GM12878 (cell line): ENCODE results near the gene HMOX1.

Source experiments
- FOXM1 ChIP-seq: IDR thresholded peaks from 2 replicates; pipeline ENCODE4 v1.6.1; 2012; ENCODE audit warnings: low read depth, mild to moderate bottlenecking, inconsistent platforms, low read length, moderate library complexity
- JUND ChIP-seq: IDR thresholded peaks from 2 replicates; pipeline ENCODE4 v1.6.1; 2012; ENCODE audit warnings: low read depth, mild to moderate bottlenecking, low read length, improper control_type of control experiment, moderate library complexity
- MXI1 ChIP-seq: fragments of 150-350 bp; IDR thresholded peaks from 2 replicates; pipeline ENCODE4 v1.6.1; 2011; ENCODE audit warnings: low read depth, mild to moderate bottlenecking, inconsistent platforms, low read length, improper control_type of control experiment
- NFYA ChIP-seq: IDR thresholded peaks from 2 replicates; pipeline ENCODE4 v1.6.1; 2011; ENCODE audit warnings: low read depth, mild to moderate bottlenecking, low read length, improper control_type of control experiment, borderline replicate concordance
- POLR2A ChIP-seq: IDR thresholded peaks from 2 replicates; pipeline ENCODE4 v1.6.1; 2011; ENCODE audit warnings: low read depth, mild to moderate bottlenecking, low read length
- TF ChIP-seq, protein P1 (sequence below): IDR thresholded peaks from 2 replicates; pipeline ENCODE4 v1.6.1; 2012; ENCODE audit warnings: improper control_type of control experiment, low read depth, low read length; ENCODE audit not compliant: insufficient replicate concordance
- TF ChIP-seq, protein P2 (sequence below), 3 experiments: IDR thresholded peaks in 2 of 3; conservative IDR thresholded peaks in 1 of 3; 2 replicates each; pipeline ENCODE4 v1.5.1; 2011; ENCODE audit warnings: low read depth in 3 of 3, low read length in 3 of 3, mild to moderate bottlenecking in 3 of 3, control low read depth in 2 of 3, moderate library complexity in 2 of 3, inconsistent platforms in 1 of 3, mixed read lengths in 1 of 3; ENCODE audit not compliant: control insufficient read depth in 2 of 3, insufficient read depth in 1 of 3; ENCODE audit errors: extremely low read depth in 1 of 3

DNA sequence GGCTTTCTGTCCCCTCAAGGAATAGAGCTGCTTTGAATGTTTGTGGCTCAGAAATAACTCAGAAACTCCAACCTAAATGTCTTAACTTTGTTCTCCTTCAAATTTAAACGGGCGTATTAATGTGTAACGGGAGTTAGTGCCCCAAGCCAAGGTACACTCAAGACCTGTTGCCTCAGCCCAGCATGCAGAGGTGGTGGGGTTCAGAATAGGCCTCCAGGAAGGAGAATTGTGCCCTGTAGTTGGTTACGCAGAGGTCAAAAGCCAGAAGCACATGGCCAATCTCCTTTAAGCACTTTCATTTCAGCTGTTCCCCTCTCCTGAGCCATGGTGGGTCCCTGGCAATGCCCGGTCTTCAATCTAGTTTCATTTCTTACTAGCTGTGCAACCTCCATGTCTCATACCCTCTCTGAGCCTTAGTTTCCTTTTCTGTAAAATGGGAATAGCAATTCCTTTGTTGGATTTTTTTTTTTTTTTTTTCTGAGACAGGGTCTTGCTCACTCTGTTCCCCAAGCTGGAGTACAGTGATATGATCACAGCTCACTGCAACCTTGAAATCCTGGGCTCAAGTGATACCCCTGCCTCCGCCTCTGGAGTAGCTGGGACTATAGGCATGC is 4.2 kb downstream of the HMOX1 start:
- TF ChIP-seq FOXM1 (no peak), POLR2A (no peak), NFYA (no peak), JUND (no peak), MXI1 (no peak)
- TF ChIP-seq, protein P1, sequence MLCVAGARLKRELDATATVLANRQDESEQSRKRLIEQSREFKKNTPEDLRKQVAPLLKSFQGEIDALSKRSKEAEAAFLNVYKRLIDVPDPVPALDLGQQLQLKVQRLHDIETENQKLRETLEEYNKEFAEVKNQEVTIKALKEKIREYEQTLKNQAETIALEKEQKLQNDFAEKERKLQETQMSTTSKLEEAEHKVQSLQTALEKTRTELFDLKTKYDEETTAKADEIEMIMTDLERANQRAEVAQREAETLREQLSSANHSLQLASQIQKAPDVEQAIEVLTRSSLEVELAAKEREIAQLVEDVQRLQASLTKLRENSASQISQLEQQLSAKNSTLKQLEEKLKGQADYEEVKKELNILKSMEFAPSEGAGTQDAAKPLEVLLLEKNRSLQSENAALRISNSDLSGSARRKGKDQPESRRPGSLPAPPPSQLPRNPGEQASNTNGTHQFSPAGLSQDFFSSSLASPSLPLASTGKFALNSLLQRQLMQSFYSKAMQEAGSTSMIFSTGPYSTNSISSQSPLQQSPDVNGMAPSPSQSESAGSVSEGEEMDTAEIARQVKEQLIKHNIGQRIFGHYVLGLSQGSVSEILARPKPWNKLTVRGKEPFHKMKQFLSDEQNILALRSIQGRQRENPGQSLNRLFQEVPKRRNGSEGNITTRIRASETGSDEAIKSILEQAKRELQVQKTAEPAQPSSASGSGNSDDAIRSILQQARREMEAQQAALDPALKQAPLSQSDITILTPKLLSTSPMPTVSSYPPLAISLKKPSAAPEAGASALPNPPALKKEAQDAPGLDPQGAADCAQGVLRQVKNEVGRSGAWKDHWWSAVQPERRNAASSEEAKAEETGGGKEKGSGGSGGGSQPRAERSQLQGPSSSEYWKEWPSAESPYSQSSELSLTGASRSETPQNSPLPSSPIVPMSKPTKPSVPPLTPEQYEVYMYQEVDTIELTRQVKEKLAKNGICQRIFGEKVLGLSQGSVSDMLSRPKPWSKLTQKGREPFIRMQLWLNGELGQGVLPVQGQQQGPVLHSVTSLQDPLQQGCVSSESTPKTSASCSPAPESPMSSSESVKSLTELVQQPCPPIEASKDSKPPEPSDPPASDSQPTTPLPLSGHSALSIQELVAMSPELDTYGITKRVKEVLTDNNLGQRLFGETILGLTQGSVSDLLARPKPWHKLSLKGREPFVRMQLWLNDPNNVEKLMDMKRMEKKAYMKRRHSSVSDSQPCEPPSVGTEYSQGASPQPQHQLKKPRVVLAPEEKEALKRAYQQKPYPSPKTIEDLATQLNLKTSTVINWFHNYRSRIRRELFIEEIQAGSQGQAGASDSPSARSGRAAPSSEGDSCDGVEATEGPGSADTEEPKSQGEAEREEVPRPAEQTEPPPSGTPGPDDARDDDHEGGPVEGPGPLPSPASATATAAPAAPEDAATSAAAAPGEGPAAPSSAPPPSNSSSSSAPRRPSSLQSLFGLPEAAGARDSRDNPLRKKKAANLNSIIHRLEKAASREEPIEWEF = no peak
- TF ChIP-seq, protein P2, sequence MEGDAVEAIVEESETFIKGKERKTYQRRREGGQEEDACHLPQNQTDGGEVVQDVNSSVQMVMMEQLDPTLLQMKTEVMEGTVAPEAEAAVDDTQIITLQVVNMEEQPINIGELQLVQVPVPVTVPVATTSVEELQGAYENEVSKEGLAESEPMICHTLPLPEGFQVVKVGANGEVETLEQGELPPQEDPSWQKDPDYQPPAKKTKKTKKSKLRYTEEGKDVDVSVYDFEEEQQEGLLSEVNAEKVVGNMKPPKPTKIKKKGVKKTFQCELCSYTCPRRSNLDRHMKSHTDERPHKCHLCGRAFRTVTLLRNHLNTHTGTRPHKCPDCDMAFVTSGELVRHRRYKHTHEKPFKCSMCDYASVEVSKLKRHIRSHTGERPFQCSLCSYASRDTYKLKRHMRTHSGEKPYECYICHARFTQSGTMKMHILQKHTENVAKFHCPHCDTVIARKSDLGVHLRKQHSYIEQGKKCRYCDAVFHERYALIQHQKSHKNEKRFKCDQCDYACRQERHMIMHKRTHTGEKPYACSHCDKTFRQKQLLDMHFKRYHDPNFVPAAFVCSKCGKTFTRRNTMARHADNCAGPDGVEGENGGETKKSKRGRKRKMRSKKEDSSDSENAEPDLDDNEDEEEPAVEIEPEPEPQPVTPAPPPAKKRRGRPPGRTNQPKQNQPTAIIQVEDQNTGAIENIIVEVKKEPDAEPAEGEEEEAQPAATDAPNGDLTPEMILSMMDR (IDR thresholded peaks at IDR 0.05 in 2 of 3, conservative IDR thresholded peaks at IDR 0.05 in 1 of 3; ENCODE audit: control insufficient read depth in 2 of 3, extremely low read depth in 1 of 3, insufficient read depth in 1 of 3, low read depth in 3 of 3, low read length in 3 of 3) = no peak
